Stimulated activated naive CD8-positive, alpha-beta T cell treated with anti-CD3 and anti-CD28 coated beads, Interleukin-15, amount 100 ng/mL, for 72 hours (primary cell): ENCODE measurements around the gene APBA2.
A peak's percentile ranks its signal among the peaks of the same experiment; 100 is the strongest.

Experiments used
- ATAC-seq: fragments of 150-1000 bp; cut with Tn5 transposase; 2 replicates; pipeline ENCODE4 v1.10.0; 2021; ENCODE audit warnings: mild to moderate bottlenecking, moderate library complexity
- DNase-seq, 2 donors: peaks; one replicate each; pipeline ENCODE4 v3.0.0; 2021 to 2022
- H3K27ac Mint-ChIP-seq, 2 donors: one replicate each; pipeline ENCODE4 v1.8.0; 2022; ENCODE audit warnings: mild to moderate bottlenecking in 2 of 2, mixed read lengths in 2 of 2, moderate library complexity in 2 of 2
- H3K27me3 Mint-ChIP-seq: one replicate; pipeline ENCODE4 v1.8.0; 2022; ENCODE audit warnings: mixed read lengths
- H3K4me1 Mint-ChIP-seq: one replicate; pipeline ENCODE4 v1.8.0; 2022; ENCODE audit warnings: mild to moderate bottlenecking, mixed read lengths
- H3K4me3 Mint-ChIP-seq, 2 donors: one replicate each; pipeline ENCODE4 v1.8.0; 2022; ENCODE audit warnings: mild to moderate bottlenecking in 2 of 2, mixed read lengths in 2 of 2, moderate library complexity in 1 of 2
- H3K9me3 Mint-ChIP-seq, 2 donors: one replicate each; pipeline ENCODE4 v1.8.0; 2022; ENCODE audit warnings: mixed read lengths in 2 of 2

Gene APBA2

GRCh38 chr15:28929200-28929599 is 43.4 kb downstream of the APBA2 start:
- ATAC-seq (no peak), DNase-seq (no peak)
- Mint-ChIP-seq H3K27me3 (no peaks in the 10 kb centered on the region), H3K4me1 (peaks cover 82% of the 10 kb centered on the region), H3K4me3 (no peak overlapping the region), H3K27ac (no peak overlapping the region), H3K9me3 (no peaks in the 10 kb centered on the region)

GRCh38 chr15:28930011-28930410 is 44.2 kb downstream of the APBA2 start:
- Mint-ChIP-seq H3K4me1 (peaks cover 82% of the 10 kb centered on the region), H3K9me3 (no peaks in the 10 kb centered on the region), H3K4me3 (no peak overlapping the region), H3K27ac (no peak overlapping the region), H3K27me3 (no peaks in the 10 kb centered on the region)
- DNase-seq, result no peak
- no peak for ATAC-seq

GRCh38 chr15:28930476-28931291 is 44.9 kb downstream of the APBA2 start:
- DNase-seq (no peak), ATAC-seq (no peak)
- Mint-ChIP-seq H3K27ac (peak overlapping the region; percentile 35 to 72), H3K9me3 (no peaks in the 10 kb centered on the region), H3K4me1 (peaks cover 82% of the 10 kb centered on the region), H3K27me3 (no peaks in the 10 kb centered on the region), H3K4me3 (no peak overlapping the region)

- DNase-seq, result no peak
- Mint-ChIP-seq H3K4me1 (peaks cover 88% of the 10 kb centered on the region), H3K27ac (peak overlapping the region in 1 of 2 donors; percentile 15), H3K4me3 (no peak overlapping the region), H3K9me3 (no peaks in the 10 kb centered on the region), H3K27me3 (no peaks in the 10 kb centered on the region)
- ATAC-seq, result no peak
These were observed 46.1 kb downstream of the APBA2 start for GRCh38 chr15:28931828-28932227.

GRCh38 chr15:28932361-28932760 is 46.6 kb downstream of the APBA2 start:
- ATAC-seq, result no peak

GRCh38 chr15:28933710-28934445 is 48.1 kb downstream of the APBA2 start:
- H3K27ac Mint-ChIP-seq, result peak overlapping the region; percentile 5 to 81
- no peaks in the 10 kb centered on the region for H3K27me3 Mint-ChIP-seq
- peak overlapping the region; percentile 62 to 69 for H3K4me3 Mint-ChIP-seq
- H3K4me1 Mint-ChIP-seq, result peaks cover 93% of the 10 kb centered on the region
- H3K9me3 Mint-ChIP-seq, result no peaks in the 10 kb centered on the region
- peak in 1 of 2 donors; percentile 33 for DNase-seq
- ATAC-seq, result peak; percentile 48

More at GRCh38 chr15:28932361-28932760, 46.6 kb downstream of the APBA2 start:
- H3K4me1 Mint-ChIP-seq, result peaks cover 88% of the 10 kb centered on the region
- no peak overlapping the region for H3K27ac Mint-ChIP-seq
- H3K9me3 Mint-ChIP-seq, result no peaks in the 10 kb centered on the region
- no peaks in the 10 kb centered on the region for H3K27me3 Mint-ChIP-seq
- no peak for DNase-seq
- no peak overlapping the region for H3K4me3 Mint-ChIP-seq

- no peaks in the 10 kb centered on the region for H3K9me3 Mint-ChIP-seq
- DNase-seq (no peak), ATAC-seq (no peak)
- H3K4me1 Mint-ChIP-seq, result peaks cover 95% of the 10 kb centered on the region
- H3K27ac Mint-ChIP-seq, result no peak overlapping the region
- H3K4me3 Mint-ChIP-seq, result peak overlapping the region in 1 of 2 donors; percentile 69
- no peaks in the 10 kb centered on the region for H3K27me3 Mint-ChIP-seq
These were observed 48.9 kb downstream of the APBA2 start for GRCh38 chr15:28934645-28935044.

- H3K4me1 Mint-ChIP-seq, result peaks cover 95% of the 10 kb centered on the region
- peak overlapping the region in 1 of 2 donors; percentile 67 for H3K27ac Mint-ChIP-seq
- peak; percentile 67 to 73 for DNase-seq
- no peaks in the 10 kb centered on the region for H3K9me3 Mint-ChIP-seq
- no peaks in the 10 kb centered on the region for H3K27me3 Mint-ChIP-seq
- peak overlapping the region; percentile 20 to 77 for H3K4me3 Mint-ChIP-seq
- peak; percentile 74 for ATAC-seq
These were observed 49.5 kb downstream of the APBA2 start for GRCh38 chr15:28935316-28935715.

- H3K9me3 Mint-ChIP-seq, result no peaks in the 10 kb centered on the region
- H3K27me3 Mint-ChIP-seq, result no peaks in the 10 kb centered on the region
- ATAC-seq (no peak), DNase-seq (no peak)
- no peak overlapping the region for H3K27ac Mint-ChIP-seq
- H3K4me1 Mint-ChIP-seq, result peaks cover 95% of the 10 kb centered on the region
- H3K4me3 Mint-ChIP-seq, result peak overlapping the region; percentile 66 to 77
These were observed 50.3 kb downstream of the APBA2 start for GRCh38 chr15:28936081-28936480.

- Mint-ChIP-seq H3K27ac (peak overlapping the region in 1 of 2 donors; percentile 27), H3K9me3 (no peaks in the 10 kb centered on the region), H3K4me1 (peaks cover 95% of the 10 kb centered on the region), H3K27me3 (no peaks in the 10 kb centered on the region), H3K4me3 (peak overlapping the region; percentile 66 to 77)
- DNase-seq, result no peak
- ATAC-seq, result peak; percentile 26
These were observed 50.7 kb downstream of the APBA2 start for GRCh38 chr15:28936481-28936881.

- peak overlapping the region; percentile 66 to 67 for H3K27ac Mint-ChIP-seq
- H3K27me3 Mint-ChIP-seq, result no peaks in the 10 kb centered on the region
- peaks cover 98% of the 10 kb centered on the region for H3K4me1 Mint-ChIP-seq
- peak overlapping the region; percentile 66 to 77 for H3K4me3 Mint-ChIP-seq
- ATAC-seq (no peak), DNase-seq (no peak)
- no peaks in the 10 kb centered on the region for H3K9me3 Mint-ChIP-seq
These were observed 51.5 kb downstream of the APBA2 start for GRCh38 chr15:28937271-28937670.

- H3K4me3 Mint-ChIP-seq, result peak overlapping the region in 1 of 2 donors; percentile 64
- peaks cover 99% of the 10 kb centered on the region for H3K4me1 Mint-ChIP-seq
- peaks cover 5 to 7% of the 10 kb centered on the region in 2 donors for H3K9me3 Mint-ChIP-seq
- no peaks in the 10 kb centered on the region for H3K27me3 Mint-ChIP-seq
- H3K27ac Mint-ChIP-seq, result peak overlapping the region in 1 of 2 donors; percentile 16
- ATAC-seq (peak; percentile 54), DNase-seq (peak in 1 of 2 donors; percentile 33)
These were observed 56.3 kb downstream of the APBA2 start for GRCh38 chr15:28942046-28942445.

- no peaks in the 10 kb centered on the region for H3K27me3 Mint-ChIP-seq
- no peak for ATAC-seq
- H3K9me3 Mint-ChIP-seq, result peaks cover 5 to 7% of the 10 kb centered on the region in 2 donors
- peaks cover 99% of the 10 kb centered on the region for H3K4me1 Mint-ChIP-seq
- DNase-seq, result no peak
- H3K4me3 Mint-ChIP-seq, result peak overlapping the region in 1 of 2 donors; percentile 17
- H3K27ac Mint-ChIP-seq, result peak overlapping the region in 1 of 2 donors; percentile 29
These were observed 56.8 kb downstream of the APBA2 start for GRCh38 chr15:28942571-28942970.

- DNase-seq, result no peak
- Mint-ChIP-seq H3K27ac (no peak overlapping the region), H3K9me3 (peaks cover 5 to 7% of the 10 kb centered on the region in 2 donors), H3K4me1 (peaks cover 99% of the 10 kb centered on the region), H3K27me3 (no peaks in the 10 kb centered on the region), H3K4me3 (no peak overlapping the region)
- ATAC-seq, result no peak
These were observed 57.4 kb downstream of the APBA2 start for GRCh38 chr15:28943146-28943545.

GRCh38 chr15:28943611-28944230 is 57.9 kb downstream of the APBA2 start:
- DNase-seq (no peak), ATAC-seq (no peak)
- Mint-ChIP-seq H3K4me1 (peaks cover 100% of the 10 kb centered on the region), H3K27me3 (no peaks in the 10 kb centered on the region), H3K9me3 (peaks cover 5 to 7% of the 10 kb centered on the region in 2 donors), H3K4me3 (no peak overlapping the region), H3K27ac (no peak overlapping the region)
